Subcutaneous adipose tissue (tissue), 4 donors: Measurements from ENCODE around the gene SSMEM1. TPM values are rescaled to one million over a fixed set of nuclear protein-coding genes. Genes with fewer than 3 reads are reported as not detected.

Experiments used
- total RNA-seq, 4 donors: library from RNA; depleted of rRNA; stranded (reverse); fragments of >200 nt; gene quantifications; one replicate each; pipeline ENCODE4 v1.1.0, GENCODE V29; 2016
- TF ChIP-seq, protein P1 (sequence below): fragments of 450-650 bp; IDR thresholded peaks from one replicate; pipeline ENCODE4 v1.5.1; 2016; ENCODE audit warnings: low read depth, mild to moderate bottlenecking, control low read depth, antibody characterized with exemption, moderate library complexity

The SSMEM1 gene
- total RNA-seq, 4 donors from 2014 or later: not detected

DNA sequence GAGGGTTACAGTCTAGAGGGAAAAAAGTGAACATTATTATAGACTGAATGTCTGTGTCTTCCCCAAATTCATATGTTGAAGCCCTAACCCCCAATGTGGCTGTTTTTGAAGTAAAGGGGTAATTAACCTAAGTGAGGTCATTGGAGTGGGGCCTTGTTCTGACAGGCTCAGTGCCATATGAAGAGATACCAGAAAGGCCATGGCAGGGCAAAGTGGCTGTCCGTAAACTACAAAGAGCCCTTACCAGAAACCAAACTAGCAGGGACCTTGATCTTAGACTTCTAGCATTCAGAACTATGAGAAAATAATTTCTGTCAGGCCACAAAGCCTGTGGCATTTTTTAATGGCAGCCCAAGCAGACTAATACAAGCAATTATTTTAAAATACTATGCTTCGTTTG is 11.2 kb upstream of the SSMEM1 start:
- TF ChIP-seq, protein P1, sequence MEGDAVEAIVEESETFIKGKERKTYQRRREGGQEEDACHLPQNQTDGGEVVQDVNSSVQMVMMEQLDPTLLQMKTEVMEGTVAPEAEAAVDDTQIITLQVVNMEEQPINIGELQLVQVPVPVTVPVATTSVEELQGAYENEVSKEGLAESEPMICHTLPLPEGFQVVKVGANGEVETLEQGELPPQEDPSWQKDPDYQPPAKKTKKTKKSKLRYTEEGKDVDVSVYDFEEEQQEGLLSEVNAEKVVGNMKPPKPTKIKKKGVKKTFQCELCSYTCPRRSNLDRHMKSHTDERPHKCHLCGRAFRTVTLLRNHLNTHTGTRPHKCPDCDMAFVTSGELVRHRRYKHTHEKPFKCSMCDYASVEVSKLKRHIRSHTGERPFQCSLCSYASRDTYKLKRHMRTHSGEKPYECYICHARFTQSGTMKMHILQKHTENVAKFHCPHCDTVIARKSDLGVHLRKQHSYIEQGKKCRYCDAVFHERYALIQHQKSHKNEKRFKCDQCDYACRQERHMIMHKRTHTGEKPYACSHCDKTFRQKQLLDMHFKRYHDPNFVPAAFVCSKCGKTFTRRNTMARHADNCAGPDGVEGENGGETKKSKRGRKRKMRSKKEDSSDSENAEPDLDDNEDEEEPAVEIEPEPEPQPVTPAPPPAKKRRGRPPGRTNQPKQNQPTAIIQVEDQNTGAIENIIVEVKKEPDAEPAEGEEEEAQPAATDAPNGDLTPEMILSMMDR: no peak

DNA sequence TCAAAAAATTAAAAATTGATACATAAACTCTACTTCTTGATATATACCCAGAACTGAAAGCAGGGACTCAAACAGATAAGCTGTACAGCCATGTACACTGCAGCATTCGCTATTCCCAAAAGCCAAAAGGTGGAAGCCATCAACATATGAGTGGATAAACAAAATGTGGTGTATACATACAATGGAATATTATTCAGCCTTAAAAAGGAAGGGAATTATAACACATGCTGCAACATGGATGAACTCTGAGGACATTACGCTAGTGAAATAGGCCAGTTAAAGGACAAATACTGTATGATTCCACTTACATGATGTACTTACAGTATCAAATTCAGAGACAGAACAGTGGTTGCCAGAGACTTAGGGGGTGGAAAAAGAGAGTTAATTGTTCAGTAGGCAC is 10.6 kb upstream of the SSMEM1 start:
- TF ChIP-seq, protein P1: no peak

DNA sequence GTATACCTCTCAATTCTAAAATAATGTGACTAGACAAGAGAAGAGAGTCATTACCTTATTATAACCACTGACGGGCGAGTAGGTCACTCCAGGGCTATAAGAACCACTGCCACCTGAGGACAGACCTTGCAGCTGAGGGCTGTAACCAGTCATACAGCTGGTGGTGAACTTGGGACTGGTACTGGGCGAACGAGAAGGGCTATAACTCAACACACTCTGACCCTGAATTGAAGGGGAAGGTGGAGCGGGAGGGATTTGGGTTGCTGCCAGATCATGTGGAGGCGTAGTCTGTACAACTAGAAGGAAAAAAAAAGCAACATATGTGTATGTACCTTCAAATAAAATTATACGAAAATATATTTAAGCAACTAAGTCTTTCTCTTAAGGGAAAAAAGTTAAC is 5.9 kb upstream of the SSMEM1 start:
- TF ChIP-seq, protein P1: no peak

- TF ChIP-seq, protein P1: no peak
Measured at GRCh38 chr7:130205084-130205947, 2.3 kb upstream of the SSMEM1 start, which contains the start of gene TMEM209. TMEM209 (minus strand) TSS chr7:130205406; CDS start chr7:130205375, 31 bp downstream.

DNA sequence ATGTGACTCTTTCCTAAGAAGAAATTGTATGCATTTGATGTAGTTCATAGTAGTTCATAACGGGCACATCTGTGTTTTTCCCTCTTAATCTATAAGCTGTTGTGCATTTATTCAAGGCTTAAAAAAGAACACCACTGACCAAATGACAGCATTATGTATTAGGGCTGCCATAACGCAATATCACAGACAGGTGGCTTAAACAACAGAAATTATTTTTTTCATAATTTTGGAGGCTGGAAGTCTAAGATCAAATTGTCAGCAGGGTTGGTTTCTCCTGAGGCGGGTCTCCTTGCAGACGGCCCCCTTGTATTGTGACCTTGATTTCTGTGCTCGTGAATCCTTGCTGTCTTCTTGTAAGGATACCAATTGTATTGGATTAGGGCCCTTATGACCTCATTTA is 627 bp upstream of the SSMEM1 start:
- TF ChIP-seq, protein P1: no peak

DNA sequence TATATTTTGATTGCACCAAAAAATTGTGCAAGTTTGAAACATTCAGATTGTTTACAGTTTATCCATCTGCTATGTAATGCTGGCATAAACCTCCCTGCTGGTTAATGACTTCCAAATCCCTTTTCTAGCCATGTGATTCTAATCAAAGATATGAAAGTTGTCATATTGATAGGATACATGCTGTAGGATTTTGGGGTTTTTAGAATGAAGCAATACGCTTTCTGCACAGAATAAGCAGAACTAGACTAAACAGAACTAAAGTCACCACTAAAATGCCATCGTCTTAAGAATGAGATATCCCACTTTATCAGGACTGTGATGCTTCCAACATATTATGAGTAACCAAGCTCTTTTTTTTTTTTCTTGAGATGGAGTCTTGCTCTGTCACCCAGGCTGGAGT is 856 bp downstream of the SSMEM1 start:
- TF ChIP-seq, protein P1: no peak

DNA sequence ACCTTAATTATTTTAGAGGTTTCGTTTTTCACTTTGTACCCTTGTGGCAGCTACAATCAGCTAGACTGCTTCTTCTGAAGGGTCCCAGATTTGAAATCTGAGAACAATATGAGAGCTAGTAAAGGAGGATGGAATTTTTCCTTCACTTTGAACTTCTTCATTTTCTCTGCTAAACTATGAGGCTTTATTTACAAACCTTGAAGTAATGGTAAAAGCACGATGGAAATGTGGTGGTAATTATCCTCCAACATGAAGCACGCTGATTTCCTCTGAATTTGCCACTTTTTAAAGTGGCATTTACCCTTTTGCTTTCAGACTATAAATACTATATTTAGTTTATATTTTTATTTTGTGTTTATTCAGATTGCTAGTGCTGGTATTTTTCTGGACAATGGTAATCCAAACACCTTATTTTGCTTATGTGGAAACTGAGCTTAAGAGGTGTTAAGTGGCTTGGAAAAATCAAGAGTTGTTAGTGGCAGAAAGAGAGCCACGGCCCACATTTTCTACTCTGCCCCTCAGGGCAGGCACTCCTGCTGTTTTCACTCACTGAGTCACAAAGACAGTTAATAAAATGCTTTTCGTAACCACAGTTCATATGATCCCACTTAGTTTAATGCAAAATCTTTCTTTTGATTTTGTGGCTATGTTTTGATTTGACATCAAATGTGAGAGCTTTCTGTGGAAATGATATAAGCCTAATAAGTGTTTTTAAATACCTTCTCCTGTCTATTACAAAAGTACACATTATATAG is 2.7 kb downstream of the SSMEM1 start:
- TF ChIP-seq, protein P1: no peak
